Breast epithelium (tissue), 4 donors: Measurements from ENCODE around the gene RPEL1. TPM values are rescaled to one million over a fixed set of nuclear protein-coding genes. Genes with fewer than 3 reads are reported as not detected.

Experiments used
- DNase-seq, 2 donors: peaks; one replicate each; pipeline ENCODE4 v3.0.0-alpha.2; 2019; ENCODE audit warnings: low spot score in 2 of 2
- H3K27ac ChIP-seq, 2 donors: fragments of 200-600 bp; sonication (generic) in 1 of 2; one replicate each; pipeline ENCODE4 v1.5.1; 2016 to 2019; ENCODE audit warnings: mild to moderate bottlenecking in 1 of 2
- H3K27me3 ChIP-seq, 2 donors: fragments of 200-600 bp; sonication (generic) in 1 of 2; one replicate each; pipeline versions ENCODE4 v1.5.1 to v1.6.0; 2017 to 2019; ENCODE audit warnings: control low read depth in 1 of 2, mild to moderate bottlenecking in 1 of 2
- H3K36me3 ChIP-seq: fragments of 200-600 bp; one replicate; pipeline ENCODE4 v1.5.1; 2019
- H3K4me1 ChIP-seq, 2 donors: fragments of 200-600 bp; sonication (generic); one replicate each; pipeline ENCODE4 v1.5.1; 2016 to 2019; ENCODE audit warnings: control low read depth in 1 of 2
- H3K4me3 ChIP-seq, 3 donors: fragments of 200-600 bp; sonication (generic); 1 replicate in 2 of 3; 2 replicates in 1 of 3; pipeline ENCODE4 v1.5.1; 2016 to 2019; ENCODE audit warnings: mild to moderate bottlenecking in 3 of 3, moderate library complexity in 2 of 3
- H3K9me3 ChIP-seq, 2 donors: fragments of 200-600 bp; sonication (generic) in 1 of 2; one replicate each; pipeline ENCODE4 v1.5.1; 2016 to 2019; ENCODE audit warnings: control low read depth in 1 of 2
- CTCF ChIP-seq, 3 donors: fragments of 450-650 bp; IDR thresholded peaks; one replicate each; pipeline ENCODE4 v1.5.1; 2016 to 2017; ENCODE audit warnings: antibody characterized with exemption in 3 of 3, mild to moderate bottlenecking in 3 of 3, moderate library complexity in 3 of 3
- POLR2A ChIP-seq: fragments of 450-650 bp; IDR thresholded peaks from one replicate; pipeline ENCODE4 v1.6.1; 2016; ENCODE audit warnings: antibody characterized with exemption, mild to moderate bottlenecking, moderate library complexity
- POLR2AphosphoS5 ChIP-seq, 3 donors: sonication (generic); formaldehyde crosslinking; IDR thresholded peaks; one replicate each; pipeline ENCODE4 v1.6.1; 2017; ENCODE audit warnings: antibody characterized with exemption in 3 of 3
- intact Hi-C: fragments of 100-400 bp; cut with DNase I; formaldehyde crosslinking; loops from one replicate; pipeline ENCODE4 v1.15.1; 2023; ENCODE audit warnings: low total_unique reads
- total RNA-seq, 3 donors: library from RNA; depleted of rRNA; stranded (reverse); fragments of >200 nt; gene quantifications; one replicate each; pipeline ENCODE4 v1.1.0, GENCODE V29; 2016

Gene RPEL1
- total RNA-seq, 3 donors from 2014 or later: 0.33 TPM; not detected in 2

DNA sequence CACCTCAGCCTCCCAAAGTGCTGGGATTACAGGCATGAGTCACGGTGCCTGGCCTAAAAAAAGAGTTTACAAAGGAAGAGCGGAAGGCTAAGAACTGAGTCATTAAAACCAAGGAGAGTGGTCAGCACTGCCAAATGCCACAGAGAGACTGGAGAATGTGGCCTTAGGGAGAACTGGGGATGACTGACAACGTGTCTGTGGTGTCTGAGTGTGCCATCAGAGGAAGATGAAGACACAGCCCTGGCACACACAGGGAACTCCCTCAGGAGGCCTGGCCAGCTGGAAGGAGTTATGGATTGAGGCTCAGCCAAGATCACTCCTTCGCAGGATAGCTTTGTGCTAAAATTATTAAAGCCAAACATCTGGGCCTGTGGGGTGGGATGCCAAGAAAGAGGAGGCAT lies 27.4 kb downstream of the RPEL1 start:
- intact Hi-C loops: no loop called here
- no peaks in the 10 kb centered on the region for H3K9me3 ChIP-seq
- H3K36me3 ChIP-seq: no peaks in the 10 kb centered on the region
- peaks cover 0 to 8% of the 10 kb centered on the region in 2 donors for H3K4me1 ChIP-seq
- H3K27me3 ChIP-seq: peaks cover 5 to 25% of the 10 kb centered on the region in 2 donors
- no peak for TF ChIP-seq POLR2A
- no peak for TF ChIP-seq CTCF (IDR thresholded peaks at IDR 0.05)
- no peak for TF ChIP-seq POLR2AphosphoS5 (IDR thresholded peaks at IDR 0.05)
- no peak overlapping the region for H3K27ac ChIP-seq
- DNase-seq: peak in 1 of 2 donors; percentile 45
- no peak overlapping the region for H3K4me3 ChIP-seq

GRCh38 chr10:103276251-103276895 lies 30.7 kb downstream of the RPEL1 start:
- intact Hi-C loops: no loop called here
- no peak overlapping the region for H3K27ac ChIP-seq
- H3K4me1 ChIP-seq: peaks cover 0 to 8% of the 10 kb centered on the region in 2 donors
- H3K4me3 ChIP-seq: no peak overlapping the region
- TF ChIP-seq POLR2AphosphoS5 (IDR thresholded peaks at IDR 0.05) (no peak), CTCF (IDR thresholded peaks at IDR 0.05) (no peak), POLR2A (no peak)
- no peaks in the 10 kb centered on the region for H3K9me3 ChIP-seq
- DNase-seq: no peak
- H3K27me3 ChIP-seq: peaks cover 5 to 58% of the 10 kb centered on the region in 2 donors
- no peaks in the 10 kb centered on the region for H3K36me3 ChIP-seq

DNA sequence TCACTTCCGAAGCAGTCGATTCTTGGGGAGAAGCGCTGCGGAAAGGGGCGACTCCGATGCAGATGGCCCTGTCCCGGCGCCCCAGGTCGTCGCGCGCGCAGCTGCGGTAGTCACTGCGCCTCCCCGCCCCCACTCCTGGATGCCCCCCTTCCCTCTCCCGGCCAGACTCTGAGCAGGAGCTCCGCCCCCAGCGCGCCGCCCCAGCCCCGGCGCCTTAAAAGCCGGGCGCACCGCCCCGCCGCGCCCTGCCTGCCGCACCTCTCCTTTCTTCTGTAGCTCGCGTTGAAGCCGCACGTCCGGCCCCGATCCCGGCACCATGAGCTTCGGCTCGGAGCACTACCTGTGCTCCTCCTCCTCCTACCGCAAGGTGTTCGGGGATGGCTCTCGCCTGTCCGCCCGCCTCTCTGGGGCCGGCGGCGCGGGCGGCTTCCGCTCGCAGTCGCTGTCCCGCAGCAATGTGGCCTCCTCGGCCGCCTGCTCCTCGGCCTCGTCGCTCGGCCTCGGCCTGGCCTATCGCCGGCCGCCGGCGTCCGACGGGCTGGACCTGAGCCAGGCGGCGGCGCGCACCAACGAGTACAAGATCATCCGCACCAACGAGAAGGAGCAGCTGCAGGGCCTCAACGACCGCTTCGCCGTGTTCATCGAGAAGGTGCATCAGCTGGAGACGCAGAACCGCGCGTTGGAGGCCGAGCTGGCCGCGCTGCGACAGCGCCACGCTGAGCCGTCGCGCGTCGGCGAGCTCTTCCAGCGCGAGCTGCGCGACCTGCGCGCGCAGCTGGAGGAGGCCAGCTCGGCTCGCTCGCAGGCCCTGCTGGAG lies 31.4 kb downstream of the RPEL1 start, which contains the start of gene INA:
INA (plus strand) TSS at position 243 of the 817 bp plus-strand sequence; CDS start at position 317, 74 bp downstream.
- intact Hi-C loops: no loop called here
- H3K36me3 ChIP-seq: no peaks in the 10 kb centered on the region
- peaks cover 0 to 8% of the 10 kb centered on the region in 2 donors for H3K4me1 ChIP-seq
- H3K4me3 ChIP-seq: peak within 1 kb of the TSS in 2 of 3 donors; percentile 34 to 50
- H3K27me3 ChIP-seq: peaks cover 5 to 65% of the 10 kb centered on the region in 2 donors
- H3K9me3 ChIP-seq: no peaks in the 10 kb centered on the region
- TF ChIP-seq POLR2AphosphoS5 (IDR thresholded peaks at IDR 0.05) (no peak), POLR2A (no peak), CTCF (IDR thresholded peaks at IDR 0.05) (no peak)
- H3K27ac ChIP-seq: no peak within 1 kb of the TSS
- DNase-seq: no peak

DNA sequence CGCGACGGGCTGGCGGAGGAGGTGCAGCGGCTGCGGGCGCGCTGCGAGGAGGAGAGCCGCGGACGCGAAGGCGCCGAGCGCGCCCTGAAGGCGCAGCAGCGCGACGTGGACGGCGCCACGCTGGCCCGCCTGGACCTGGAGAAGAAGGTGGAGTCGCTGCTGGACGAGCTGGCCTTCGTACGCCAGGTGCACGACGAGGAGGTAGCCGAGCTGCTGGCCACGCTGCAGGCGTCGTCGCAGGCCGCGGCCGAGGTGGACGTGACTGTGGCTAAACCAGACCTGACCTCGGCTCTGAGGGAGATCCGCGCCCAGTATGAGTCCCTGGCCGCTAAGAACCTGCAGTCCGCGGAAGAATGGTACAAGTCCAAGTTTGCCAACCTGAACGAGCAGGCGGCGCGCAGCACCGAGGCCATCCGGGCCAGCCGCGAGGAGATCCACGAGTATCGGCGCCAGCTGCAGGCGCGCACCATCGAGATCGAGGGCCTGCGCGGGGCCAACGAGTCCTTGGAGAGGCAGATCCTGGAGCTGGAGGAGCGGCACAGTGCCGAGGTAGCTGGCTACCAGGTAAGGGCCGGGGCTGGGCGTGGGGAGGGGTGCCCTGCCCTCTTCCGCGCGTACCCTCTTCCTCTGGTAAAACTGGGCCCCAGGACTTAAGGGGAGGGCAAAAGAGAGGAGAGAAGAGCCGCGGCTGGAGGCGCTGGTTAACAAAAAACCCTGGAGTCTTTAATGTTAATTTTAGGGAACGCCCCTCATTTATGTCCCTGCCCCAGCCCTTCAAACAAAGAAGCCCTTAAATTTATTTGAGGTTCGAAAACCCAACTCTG lies 32.2 kb downstream of the RPEL1 start:
- Histone ChIP-seq H3K4me3 (peak overlapping the region in 2 of 3 donors; percentile 34 to 50), H3K4me1 (peaks cover 0 to 8% of the 10 kb centered on the region in 2 donors), H3K9me3 (no peaks in the 10 kb centered on the region), H3K27ac (no peak overlapping the region), H3K27me3 (peaks cover 5 to 66% of the 10 kb centered on the region in 2 donors), H3K36me3 (no peaks in the 10 kb centered on the region)
- DNase-seq: no peak
- intact Hi-C loops: no loop called here
- TF ChIP-seq CTCF (IDR thresholded peaks at IDR 0.05) (no peak), POLR2A (no peak), POLR2AphosphoS5 (IDR thresholded peaks at IDR 0.05) (no peak)
